B cell (primary cell): ENCODE data around the gene MAPKAP1. TPM values are rescaled to one million over a fixed set of nuclear protein-coding genes. Genes with fewer than 3 reads are reported as not detected.
A peak's percentile ranks its signal among the peaks of the same experiment; 100 is the strongest.

Experiments
- ATAC-seq: fragments of 200-7000 bp; cut with Tn5 transposase; one replicate; pipeline ENCODE4 v1.10.0; 2021; ENCODE audit warnings: low read depth, mild to moderate bottlenecking, moderate number of reproducible peaks, moderate library complexity
- CTCF ChIA-PET: fragments of 350-600 bp; sonication (Branson Sonifier 250); formaldehyde crosslinking; loops from one replicate; lab custom pipeline; 2021; ENCODE audit warnings: antibody characterized with exemption, inconsistent platforms; lab: Charles Lee
- POLR2A ChIA-PET: fragments of 350-600 bp; sonication (Branson Sonifier 250); formaldehyde crosslinking; loops from one replicate; lab custom pipeline; 2021; ENCODE audit warnings: antibody characterized with exemption; lab: Charles Lee
- DNase-seq: peaks from one replicate; pipeline ENCODE4 v3.0.0; 2013
- H2AFZ ChIP-seq: 2 replicates; pipeline ENCODE4 v1.6.1; 2012; ENCODE audit warnings: mild to moderate bottlenecking, low read depth, low read length; ENCODE audit not compliant: insufficient read depth, poor library complexity, severe bottlenecking
- H3K27ac ChIP-seq, 2 donors: 1 replicate in 1 of 2; 2 replicates in 1 of 2; pipeline ENCODE4 v1.5.1; 2012 to 2013; ENCODE audit warnings: low read length in 2 of 2, mild to moderate bottlenecking in 2 of 2, moderate library complexity in 1 of 2
- H3K27me3 ChIP-seq, 4 experiments: fragments of 200-600 bp in 1 of 4; sonication (generic) in 1 of 4; replicated peaks in 1 of 4; 1 replicate in 2 of 4; 2 replicates in 2 of 4; pipeline versions ENCODE4 v1.6.1 to v1.7.0; 2013 to 2016; ENCODE audit warnings: low read length in 3 of 4, mild to moderate bottlenecking in 2 of 4, mixed read lengths in 1 of 4, moderate library complexity in 1 of 4; ENCODE audit not compliant: insufficient read depth in 4 of 4, control insufficient read depth in 3 of 4; ENCODE audit errors: control extremely low read depth in 1 of 4
- H3K36me3 ChIP-seq, 2 experiments: replicated peaks in 1 of 2; 1 replicate in 1 of 2; 2 replicates in 1 of 2; pipeline versions ENCODE4 v1.6.1 to v1.7.1; 2013; ENCODE audit warnings: low read length in 1 of 2; ENCODE audit not compliant: insufficient read depth in 2 of 2, control insufficient read depth in 1 of 2; ENCODE audit errors: control extremely low read depth in 1 of 2, extremely low read depth in 1 of 2
- H3K4me1 ChIP-seq, 2 donors: fragments of 200-600 bp in 1 of 2; sonication (generic) in 1 of 2; 1 replicate in 1 of 2; 2 replicates in 1 of 2; pipeline versions ENCODE4 v1.5.1 to v1.6.1; 2013 to 2017; ENCODE audit warnings: low read length in 2 of 2; ENCODE audit not compliant: control insufficient read depth in 2 of 2, insufficient read depth in 2 of 2
- H3K4me2 ChIP-seq: replicated peaks from 2 replicates; pipeline ENCODE3; 2012; ENCODE audit warnings: mild to moderate bottlenecking, low read depth, low read length; ENCODE audit not compliant: poor library complexity, severe bottlenecking
- H3K4me3 ChIP-seq, 5 experiments: fragments of 200-600 bp in 1 of 5; sonication (generic) in 1 of 5; 1 replicate in 3 of 5; 2 replicates in 2 of 5; pipeline versions ENCODE4 v1.5.1 to v1.7.0; 2011 to 2016; ENCODE audit warnings: low read length in 4 of 5, mild to moderate bottlenecking in 4 of 5, low read depth in 2 of 5, control low read depth in 1 of 5, moderate library complexity in 1 of 5; ENCODE audit not compliant: insufficient read depth in 1 of 5; ENCODE audit errors: control extremely low read depth in 1 of 5, extremely low read depth in 1 of 5
- H3K79me2 ChIP-seq: fragments of 200-600 bp; sonication (generic); one replicate; pipeline ENCODE4 v1.6.0; 2016; ENCODE audit warnings: low read length; ENCODE audit not compliant: control insufficient read depth, insufficient read depth
- H3K9ac ChIP-seq: fragments of 200-600 bp; sonication (generic); 2 replicates; pipeline ENCODE4 v1.6.1; 2017; ENCODE audit warnings: mild to moderate bottlenecking, low read length, moderate library complexity
- H3K9me3 ChIP-seq, 3 donors: one replicate each; pipeline versions ENCODE4 v1.6.1 to v1.7.1; 2013; ENCODE audit warnings: low read length in 2 of 3; ENCODE audit not compliant: control insufficient read depth in 2 of 3, insufficient read depth in 1 of 3; ENCODE audit errors: control extremely low read depth in 1 of 3
- H4K20me1 ChIP-seq: 2 replicates; pipeline ENCODE4 v1.6.0; 2012; ENCODE audit warnings: mild to moderate bottlenecking, low read length; ENCODE audit not compliant: insufficient read depth, control insufficient read depth, poor library complexity, severe bottlenecking
- H3K27ac Mint-ChIP-seq: one replicate; pipeline ENCODE4 v1.8.0; 2021; ENCODE audit warnings: mixed read lengths
- H3K27me3 Mint-ChIP-seq: one replicate; pipeline ENCODE4 v1.8.0; 2021; ENCODE audit warnings: mixed read lengths
- H3K4me1 Mint-ChIP-seq: one replicate; pipeline ENCODE4 v1.8.0; 2021; ENCODE audit warnings: mixed read lengths
- H3K4me3 Mint-ChIP-seq: one replicate; pipeline ENCODE4 v1.8.0; 2021; ENCODE audit warnings: mixed read lengths
- H3K9me3 Mint-ChIP-seq: one replicate; pipeline ENCODE4 v1.8.0; 2022; ENCODE audit warnings: mixed read lengths; ENCODE audit not compliant: insufficient read depth
- CTCF ChIP-seq: fragments of 200-600 bp; IDR thresholded peaks from one replicate; pipeline ENCODE4 v1.8.0; 2022; ENCODE audit warnings: antibody characterized with exemption, mild to moderate bottlenecking
- EZH2 ChIP-seq: IDR thresholded peaks from 2 replicates; pipeline ENCODE4 v1.6.1; 2012; ENCODE audit warnings: borderline replicate concordance, low read depth, mild to moderate bottlenecking, moderate library complexity, low read length; ENCODE audit not compliant: insufficient read depth, poor library complexity, severe bottlenecking
- WGBS: methylation state at CpG from one replicate; pipeline ENCODE4 v1.1.5; 2013; ENCODE audit warnings: missing lambda C conversion rate; ENCODE audit not compliant: insufficient coverage; 5-methylcytosine and 5-hydroxymethylcytosine counted together
- intact Hi-C: fragments of 100-400 bp; cut with micrococcal nuclease; formaldehyde crosslinking; loops from one replicate; pipeline ENCODE4 v1.10.0; 2022
- polyA plus RNA-seq: library from polyadenylated mRNA; depleted of rRNA; stranded (reverse); fragments of >200 nt; gene quantifications from 2 replicates; pipeline ENCODE4 v1.2.3, GENCODE V29; 2012
- total RNA-seq, 2 donors: library from RNA; stranded (reverse); fragments of 120-200 nt in 1 of 2; gene quantifications; 1 replicate in 1 of 2; 2 replicates in 1 of 2; pipeline versions ENCODE4 v1.2.3 to v1.2.4, GENCODE V29; 2013 to 2022

The MAPKAP1 gene
- total and polyA plus RNA-seq, 2 donors (not counting 1 experiment from before 2014, with no cell fraction given): 51.6 to 62.4 TPM

- TF ChIP-seq EZH2: no peak
- no peak for TF ChIP-seq CTCF
- Mint-ChIP-seq H3K9me3 (no peaks in the 10 kb centered on the region), H3K27me3 (no peaks in the 10 kb centered on the region), H3K4me1 (peaks cover 22% of the 10 kb centered on the region), H3K27ac (no peak overlapping the region), H3K4me3 (no peak overlapping the region)
- Histone ChIP-seq H3K36me3 (peaks cover 5 to 20% of the 10 kb centered on the region in 2 experiments), H3K27me3 (no peaks in the 10 kb centered on the region), H2AFZ (no peak overlapping the region), H3K9me3 (no peaks in the 10 kb centered on the region), H3K9ac (no peak overlapping the region), H3K79me2 (peaks cover 13% of the 10 kb centered on the region), H3K27ac (no peak overlapping the region), H3K4me3 (no peak overlapping the region), H3K4me1 (peaks cover 18 to 30% of the 10 kb centered on the region in 2 donors), H3K4me2 (no peak overlapping the region), H4K20me1 (no peaks in the 10 kb centered on the region)
- intact Hi-C loops: loop anchor here (5.0 to 10.0 kb wide), 2 partner anchors 188 to 936 kb away; partner anchors contain the start of gene PBX3
- no peak for DNase-seq
- ATAC-seq: no peak
- ChIA-PET POLR2A (no interaction called here), CTCF (interaction anchor here (0.6 to 3.5 kb wide), 55 partner anchors 8 to 933 kb away, joined by 3 to 26 read pairs (median 4); partner anchors contain the start of gene MAPKAP1)
- 93% methylated on average over 3 of the region's 6 CpGs for WGBS
These were observed 147.8 kb downstream of the MAPKAP1 start for GRCh38 chr9:125559194-125559593.

DNA sequence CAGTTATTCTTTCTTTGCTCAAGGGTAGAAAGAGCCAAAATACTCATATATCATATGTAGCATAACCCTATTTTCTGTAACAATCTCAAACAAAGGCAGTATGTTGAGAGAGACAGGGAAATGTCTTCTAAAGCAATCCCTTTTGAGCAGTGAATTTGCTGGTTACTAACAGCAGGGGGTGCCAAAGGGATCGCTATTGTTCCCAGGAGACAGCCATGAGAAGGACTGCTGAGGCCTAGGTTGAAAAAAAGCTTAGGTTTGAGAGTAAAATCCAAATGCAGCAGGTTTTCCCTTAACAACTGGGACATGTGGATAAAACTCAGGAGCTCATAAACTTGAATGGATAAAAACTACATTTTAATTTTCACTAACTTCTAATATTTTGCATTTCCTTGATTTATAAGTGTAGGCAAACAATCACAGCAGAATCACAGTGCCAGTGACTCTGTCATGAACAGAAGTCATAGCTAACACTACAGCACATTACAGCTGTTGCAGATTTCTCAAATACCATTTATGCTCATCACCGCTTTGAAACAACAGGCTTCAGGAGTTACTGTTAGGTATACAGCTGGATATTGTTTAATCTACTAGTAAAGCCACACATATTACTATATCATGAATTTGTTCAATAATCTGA is 148.4 kb downstream of the MAPKAP1 start:
- Histone ChIP-seq H3K9ac (no peak overlapping the region), H3K27me3 (no peaks in the 10 kb centered on the region), H3K4me2 (no peak overlapping the region), H3K4me1 (peaks cover 18 to 30% of the 10 kb centered on the region in 2 donors), H3K9me3 (no peaks in the 10 kb centered on the region), H3K36me3 (peaks cover 5 to 20% of the 10 kb centered on the region in 2 experiments), H4K20me1 (no peaks in the 10 kb centered on the region), H3K27ac (no peak overlapping the region), H3K4me3 (no peak overlapping the region), H3K79me2 (peaks cover 17% of the 10 kb centered on the region), H2AFZ (no peak overlapping the region)
- CTCF ChIA-PET: interaction anchor here (0.6 to 3.5 kb wide), 57 partner anchors 8 to 933 kb away, joined by 3 to 26 read pairs (median 4); partner anchors contain the start of gene MAPKAP1
- DNase-seq (peak; percentile 80), ATAC-seq (peak; percentile 81)
- Mint-ChIP-seq H3K4me1 (peaks cover 22% of the 10 kb centered on the region), H3K27me3 (no peaks in the 10 kb centered on the region), H3K4me3 (no peak overlapping the region), H3K27ac (peak overlapping the region; percentile 32), H3K9me3 (no peaks in the 10 kb centered on the region)
- intact Hi-C loops: loop anchor here (1.0 to 10.0 kb wide), 6 partner anchors 73 to 936 kb away; partner anchors contain the start of gene PBX3
- 20% methylated on average over 1 of the region's 2 CpGs for WGBS
- TF ChIP-seq CTCF: peak; percentile 90
- TF ChIP-seq EZH2: no peak
- POLR2A ChIA-PET: no interaction called here
